ENCODE measurements around the gene TTC3.

Gene TTC3

GRCh38 chr21:37146320-37147235 lies 73.5 kb downstream of the TTC3 start:
- DNase-seq (ENCODE audit: low spot score): no peak

GRCh38 chr21:37149411-37149810 lies 76.4 kb downstream of the TTC3 start:
- DNase-seq (ENCODE audit: low spot score): no peak

- DNase-seq (ENCODE audit: low spot score): no peak
Observed at GRCh38 chr21:37153196-37153934, 80.3 kb downstream of the TTC3 start.

- peak; percentile 64 for DNase-seq (ENCODE audit: low spot score)
Observed at GRCh38 chr21:37153935-37154350, 80.9 kb downstream of the TTC3 start.

GRCh38 chr21:37155186-37155585 lies 82.1 kb downstream of the TTC3 start:
- DNase-seq (ENCODE audit: low spot score): no peak

- DNase-seq (ENCODE audit: low spot score): no peak
Observed at GRCh38 chr21:37157938-37158337, 84.9 kb downstream of the TTC3 start.

- no peak for DNase-seq (ENCODE audit: low spot score)
Observed at GRCh38 chr21:37159053-37159776, 86.2 kb downstream of the TTC3 start.

- no peak for DNase-seq (ENCODE audit: low spot score)
Observed at GRCh38 chr21:37159949-37160348, 86.9 kb downstream of the TTC3 start.

GRCh38 chr21:37164742-37165141 lies 91.7 kb downstream of the TTC3 start:
- no peak for DNase-seq (ENCODE audit: low spot score)

- DNase-seq (ENCODE audit: low spot score): no peak
Observed at GRCh38 chr21:37165586-37165985, 92.5 kb downstream of the TTC3 start.

GRCh38 chr21:37166733-37167132 lies 93.7 kb downstream of the TTC3 start:
- DNase-seq (ENCODE audit: low spot score): no peak

- DNase-seq (ENCODE audit: low spot score): no peak
Observed at GRCh38 chr21:37168666-37169065, 95.6 kb downstream of the TTC3 start.

- peak; percentile 36 for DNase-seq (ENCODE audit: low spot score)
Observed at GRCh38 chr21:37172646-37173045, 99.6 kb downstream of the TTC3 start.

GRCh38 chr21:37176716-37177115 lies 103.7 kb downstream of the TTC3 start:
- DNase-seq (ENCODE audit: low spot score): no peak

GRCh38 chr21:37181059-37181458 lies 108.0 kb downstream of the TTC3 start:
- DNase-seq (ENCODE audit: low spot score): no peak

GRCh38 chr21:37182222-37182621 lies 109.2 kb downstream of the TTC3 start:
- no peak for DNase-seq (ENCODE audit: low spot score)

GRCh38 chr21:37183749-37184148 lies 110.7 kb downstream of the TTC3 start:
- no peak for DNase-seq (ENCODE audit: low spot score)

GRCh38 chr21:37184784-37185593 lies 111.9 kb downstream of the TTC3 start:
- no peak for DNase-seq (ENCODE audit: low spot score)

GRCh38 chr21:37186983-37187382 lies 113.9 kb downstream of the TTC3 start:
- DNase-seq (ENCODE audit: low spot score): no peak

- no peak for DNase-seq (ENCODE audit: low spot score)
Observed at GRCh38 chr21:37188825-37189224, 115.8 kb downstream of the TTC3 start.

GRCh38 chr21:37192019-37192418 lies 119.0 kb downstream of the TTC3 start:
- DNase-seq (ENCODE audit: low spot score): no peak

GRCh38 chr21:37193006-37193405 lies 120.0 kb downstream of the TTC3 start:
- no peak for DNase-seq (ENCODE audit: low spot score)
